Prostate gland (tissue), 2 donors: Measurements from ENCODE around the gene RAD51B. TPM values are rescaled to one million over a fixed set of nuclear protein-coding genes. Genes with fewer than 3 reads are reported as not detected.

Source experiments
- DNase-seq: peaks from one replicate; pipeline ENCODE4 v3.0.0-alpha.2; 2019; ENCODE audit warnings: low spot score
- H3K27ac ChIP-seq, 2 donors: fragments of 200-600 bp; sonication (generic); 2 replicates each; pipeline ENCODE4 v1.5.1; 2017 to 2019
- H3K27me3 ChIP-seq: fragments of 200-600 bp; sonication (generic); replicated peaks from 2 replicates; pipeline ENCODE4 v1.5.1; 2019; ENCODE audit not compliant: insufficient read depth
- H3K36me3 ChIP-seq, 2 donors: fragments of 200-600 bp; sonication (generic); 1 replicate in 1 of 2; 2 replicates in 1 of 2; pipeline versions ENCODE4 v1.5.1 to v1.8.1; 2017 to 2019
- H3K4me1 ChIP-seq: fragments of 200-600 bp; sonication (generic); replicated peaks from 2 replicates; pipeline ENCODE4 v1.5.1; 2019
- H3K4me3 ChIP-seq, 2 donors: fragments of 200-600 bp; sonication (generic); 2 replicates each; pipeline ENCODE4 v1.5.1; 2017 to 2019
- H3K9me3 ChIP-seq: fragments of 200-600 bp; sonication (generic); 2 replicates; pipeline ENCODE4 v1.5.1; 2017
- CTCF ChIP-seq, 4 experiments: fragments of 200-600 bp in 2 of 4; fragments of 450-650 bp in 2 of 4; sonication (generic) in 2 of 4; IDR thresholded peaks; 1 replicate in 3 of 4; 2 replicates in 1 of 4; pipeline ENCODE4 v1.5.1; 2016 to 2019; ENCODE audit warnings: antibody characterized with exemption in 4 of 4, mild to moderate bottlenecking in 2 of 4, moderate library complexity in 2 of 4
- POLR2A ChIP-seq: fragments of 450-650 bp; IDR thresholded peaks from one replicate; pipeline ENCODE4 v1.6.1; 2016; ENCODE audit warnings: antibody characterized with exemption, mild to moderate bottlenecking
- POLR2AphosphoS5 ChIP-seq: sonication (generic); formaldehyde crosslinking; IDR thresholded peaks from one replicate; pipeline ENCODE4 v1.6.1; 2017; ENCODE audit warnings: antibody characterized with exemption
- WGBS: methylation state at CpG from one replicate; pipeline ENCODE4 v1.1.5; 2018; 5-methylcytosine and 5-hydroxymethylcytosine counted together
- intact Hi-C: fragments of 100-400 bp; cut with DNase I; formaldehyde crosslinking; loops from one replicate; pipeline ENCODE4 v1.14.2; 2022
- total RNA-seq, 2 donors: library from RNA; depleted of rRNA; stranded (reverse); fragments of >200 nt; gene quantifications; one replicate each; pipeline ENCODE4 v1.1.0, GENCODE V29; 2016

The RAD51B gene
- total RNA-seq, 2 donors from 2014 or later, result 14.9 to 35.8 TPM

GRCh38 chr14:68082698-68083291, 263.2 kb downstream of the RAD51B start:
- Histone ChIP-seq H3K9me3 (no peaks in the 10 kb centered on the region), H3K36me3 (no peaks in the 10 kb centered on the region), H3K4me1 (no peaks in the 10 kb centered on the region), H3K27me3 (no peaks in the 10 kb centered on the region), H3K4me3 (no peak overlapping the region), H3K27ac (no peak overlapping the region)
- 36% methylated on average over 3 of the region's 3 CpGs for WGBS
- DNase-seq, result no peak
- intact Hi-C loops, result no loop called here
- no peak for TF ChIP-seq CTCF (IDR thresholded peaks at IDR 0.05)
- TF ChIP-seq POLR2A, result no peak
- no peak for TF ChIP-seq POLR2AphosphoS5

- intact Hi-C loops, result no loop called here
Measured at GRCh38 chr14:68084256-68084655, 264.7 kb downstream of the RAD51B start.

GRCh38 chr14:68085742-68086141, 266.2 kb downstream of the RAD51B start:
- no peaks in the 10 kb centered on the region for H3K4me1 ChIP-seq
- H3K36me3 ChIP-seq, result no peaks in the 10 kb centered on the region
- no peak overlapping the region for H3K27ac ChIP-seq
- intact Hi-C loops, result loop anchor here (5.0 kb wide), 1 partner anchor 732 kb away; no protein-coding TSS in a partner anchor
- DNase-seq, result no peak
- H3K9me3 ChIP-seq, result no peaks in the 10 kb centered on the region
- WGBS, result 78% methylated on average over 8 of the region's 8 CpGs
- no peak for TF ChIP-seq POLR2A
- no peak for TF ChIP-seq CTCF (IDR thresholded peaks at IDR 0.05)
- no peak for TF ChIP-seq POLR2AphosphoS5
- no peaks in the 10 kb centered on the region for H3K27me3 ChIP-seq
- H3K4me3 ChIP-seq, result no peak overlapping the region

More at GRCh38 chr14:68084256-68084655, 264.7 kb downstream of the RAD51B start:
- TF ChIP-seq POLR2A (no peak), CTCF (IDR thresholded peaks at IDR 0.05) (no peak)
- Histone ChIP-seq H3K36me3 (no peaks in the 10 kb centered on the region), H3K9me3 (no peaks in the 10 kb centered on the region), H3K4me3 (no peak overlapping the region), H3K27me3 (no peaks in the 10 kb centered on the region), H3K27ac (no peak overlapping the region), H3K4me1 (no peaks in the 10 kb centered on the region)
- no peak for DNase-seq

DNA sequence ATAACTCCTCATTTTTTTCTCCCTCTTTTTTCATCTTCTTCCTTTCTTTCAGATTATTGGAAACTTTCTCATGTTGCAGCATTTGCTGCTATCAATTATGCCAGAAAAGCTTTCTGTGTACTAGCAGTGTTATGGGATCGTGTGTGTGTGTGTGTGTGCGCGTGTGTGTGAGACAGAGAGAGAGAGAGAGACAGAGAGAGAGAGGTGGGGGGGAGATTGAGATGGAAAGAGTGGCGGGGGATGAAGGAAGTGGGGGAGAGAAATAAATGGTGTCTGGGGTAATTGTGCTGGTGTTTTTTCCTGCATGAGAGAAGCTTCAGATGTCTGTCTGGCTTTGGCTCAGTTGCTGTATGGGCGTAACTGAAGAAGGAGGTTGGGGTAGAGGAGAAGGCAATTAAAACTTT, 268.9 kb downstream of the RAD51B start:
- TF ChIP-seq CTCF (IDR thresholded peaks at IDR 0.05), result no peak
- no peak for TF ChIP-seq POLR2A
- TF ChIP-seq POLR2AphosphoS5, result no peak
- Histone ChIP-seq H3K4me3 (no peak overlapping the region), H3K9me3 (no peaks in the 10 kb centered on the region), H3K36me3 (no peaks in the 10 kb centered on the region), H3K4me1 (no peaks in the 10 kb centered on the region), H3K27ac (no peak overlapping the region), H3K27me3 (no peaks in the 10 kb centered on the region)
- WGBS, result 39% methylated on average over 5 of the region's 5 CpGs
- no peak for DNase-seq
- intact Hi-C loops, result loop anchor here (5.0 kb wide), 1 partner anchor 729 kb away; no protein-coding TSS in a partner anchor

DNA sequence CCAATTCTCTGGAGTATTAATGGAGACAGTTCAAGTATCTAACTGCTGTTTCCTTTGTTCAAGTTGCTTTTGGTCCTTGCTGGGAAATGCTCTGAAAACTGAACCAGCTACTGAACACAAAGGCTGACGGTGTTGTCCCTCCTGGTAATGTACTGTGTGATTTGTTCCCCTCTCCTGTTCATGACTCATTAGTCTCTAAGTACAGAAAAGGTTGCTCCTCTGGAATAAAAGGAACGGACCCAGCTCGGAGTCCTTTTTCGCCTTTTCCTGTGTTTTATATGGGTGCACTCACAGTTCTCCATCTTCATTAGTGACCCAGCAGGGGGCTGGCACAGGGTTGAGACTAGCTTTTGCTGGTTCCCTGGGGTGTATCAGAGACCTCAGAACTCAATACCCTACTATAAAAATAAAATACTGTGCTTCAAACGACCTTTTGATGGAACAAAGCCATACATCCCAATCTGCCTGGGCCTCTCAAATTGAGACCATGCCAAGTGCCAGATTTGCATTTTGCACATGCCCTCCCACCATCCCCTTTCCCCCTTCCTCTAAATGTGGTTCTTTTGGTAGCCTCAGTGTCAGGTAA, 269.7 kb downstream of the RAD51B start:
- 31% methylated on average over 5 of the region's 5 CpGs for WGBS
- DNase-seq, result no peak

More for the DNA sequence above, 269.7 kb downstream of the RAD51B start:
- no peak overlapping the region for H3K4me3 ChIP-seq
- no peaks in the 10 kb centered on the region for H3K36me3 ChIP-seq
- H3K27me3 ChIP-seq, result no peaks in the 10 kb centered on the region
- H3K4me1 ChIP-seq, result no peaks in the 10 kb centered on the region
- no peaks in the 10 kb centered on the region for H3K9me3 ChIP-seq
- intact Hi-C loops, result loop anchor here (5.0 kb wide), 1 partner anchor 728 kb away; no protein-coding TSS in a partner anchor
- no peak for TF ChIP-seq CTCF (IDR thresholded peaks at IDR 0.05)
- TF ChIP-seq POLR2A, result no peak
- no peak for TF ChIP-seq POLR2AphosphoS5
- H3K27ac ChIP-seq, result no peak overlapping the region
